Thyroid gland (tissue), 4 donors: ENCODE results near the gene CCNL1. TPM values are rescaled to one million over a fixed set of nuclear protein-coding genes. Genes with fewer than 3 reads are reported as not detected.

ENCODE experiments used
- DNase-seq, 2 donors: peaks; one replicate each; pipeline ENCODE4 v3.0.0-alpha.2; 2019
- H3K27ac ChIP-seq, 3 donors: fragments of 200-600 bp; sonication (generic); 1 replicate in 2 of 3; 2 replicates in 1 of 3; pipeline ENCODE4 v1.5.1; 2016 to 2019; ENCODE audit warnings: mild to moderate bottlenecking in 1 of 3, moderate library complexity in 1 of 3
- H3K27me3 ChIP-seq: fragments of 200-600 bp; sonication (generic); one replicate; pipeline ENCODE4 v1.5.1; 2019
- H3K36me3 ChIP-seq, 2 donors: fragments of 200-600 bp; sonication (generic); one replicate each; pipeline ENCODE4 v1.5.1; 2016 to 2019
- H3K4me1 ChIP-seq, 2 donors: fragments of 200-600 bp; sonication (generic); one replicate each; pipeline ENCODE4 v1.5.1; 2017 to 2019
- H3K4me3 ChIP-seq, 3 donors: fragments of 200-600 bp; sonication (generic); replicated peaks in 1 of 3; 1 replicate in 2 of 3; 2 replicates in 1 of 3; pipeline ENCODE4 v1.5.1; 2016; ENCODE audit warnings: mild to moderate bottlenecking in 1 of 3
- H3K9me3 ChIP-seq: fragments of 200-600 bp; sonication (generic); one replicate; pipeline ENCODE4 v1.5.1; 2017
- CTCF ChIP-seq, 6 experiments: fragments of 200-600 bp in 3 of 6; fragments of 450-650 bp in 3 of 6; sonication (generic) in 3 of 6; IDR thresholded peaks; one replicate each; pipeline ENCODE4 v1.5.1; 2016 to 2019; ENCODE audit warnings: antibody characterized with exemption in 6 of 6, mild to moderate bottlenecking in 2 of 6, inconsistent platforms in 1 of 6, moderate library complexity in 1 of 6
- POLR2A ChIP-seq, 2 donors: fragments of 450-650 bp; IDR thresholded peaks; one replicate each; pipeline ENCODE4 v1.6.1; 2017; ENCODE audit warnings: antibody characterized with exemption in 2 of 2, mild to moderate bottlenecking in 2 of 2, moderate library complexity in 1 of 2
- WGBS, 2 donors: methylation state at CpG; one replicate each; pipeline ENCODE4 v1.1.5; 2017; 5-methylcytosine and 5-hydroxymethylcytosine counted together
- intact Hi-C: fragments of 100-400 bp; cut with DNase I; formaldehyde crosslinking; loops from one replicate; pipeline ENCODE4 v1.15.1; 2023
- total RNA-seq, 4 donors: library from RNA; depleted of rRNA; stranded (reverse); fragments of >200 nt; gene quantifications; one replicate each; pipeline ENCODE4 v1.2.3, GENCODE V29; 2016

Gene CCNL1
- total RNA-seq, 4 donors from 2014 or later = 142 to 375 (median 227) TPM

GRCh38 chr3:157151627-157152026, 8.3 kb downstream of the CCNL1 start:
- Histone ChIP-seq H3K9me3 (no peaks in the 10 kb centered on the region), H3K4me3 (no peak overlapping the region), H3K4me1 (peaks cover 20 to 28% of the 10 kb centered on the region in 2 donors), H3K27ac (no peak overlapping the region), H3K27me3 (no peaks in the 10 kb centered on the region), H3K36me3 (peaks cover 72 to 79% of the 10 kb centered on the region in 2 donors)
- no peak for DNase-seq
- WGBS, 2 donors = 80 to 85% methylated on average over 2 of the region's 2 CpGs
- no peak for TF ChIP-seq POLR2A (IDR thresholded peaks at IDR 0.05)
- TF ChIP-seq CTCF (IDR thresholded peaks at IDR 0.05) = no peak
- intact Hi-C loops = no loop called here

GRCh38 chr3:157151151-157151550, 8.8 kb downstream of the CCNL1 start:
- Histone ChIP-seq H3K27ac (no peak overlapping the region), H3K36me3 (peaks cover 70 to 79% of the 10 kb centered on the region in 2 donors), H3K4me3 (no peak overlapping the region), H3K9me3 (no peaks in the 10 kb centered on the region), H3K4me1 (peaks cover 16 to 23% of the 10 kb centered on the region in 2 donors), H3K27me3 (no peaks in the 10 kb centered on the region)
- intact Hi-C loops = no loop called here
- TF ChIP-seq POLR2A (IDR thresholded peaks at IDR 0.05) (no peak), CTCF (IDR thresholded peaks at IDR 0.05) (no peak)
- DNase-seq = no peak
- 98 to 100% methylated on average over 1 of the region's 1 CpG for whole genome bisulfite sequencing, 2 donors

GRCh38 chr3:157149136-157149696, 10.7 kb downstream of the CCNL1 start:
- DNase-seq = no peak
- Histone ChIP-seq H3K9me3 (no peaks in the 10 kb centered on the region), H3K4me1 (peaks cover 0 to 4% of the 10 kb centered on the region in 2 donors), H3K36me3 (peaks cover 76 to 89% of the 10 kb centered on the region in 2 donors), H3K27me3 (no peaks in the 10 kb centered on the region), H3K4me3 (no peak overlapping the region), H3K27ac (no peak overlapping the region)
- intact Hi-C loops = no loop called here
- 95 to 97% methylated on average over 5 of the region's 5 CpGs for WGBS, 2 donors
- TF ChIP-seq CTCF (IDR thresholded peaks at IDR 0.05) (no peak), POLR2A (IDR thresholded peaks at IDR 0.05) (no peak)

GRCh38 chr3:157148196-157148889, 11.6 kb downstream of the CCNL1 start:
- H3K4me3 ChIP-seq = no peak overlapping the region
- no peak for TF ChIP-seq CTCF (IDR thresholded peaks at IDR 0.05)
- no peak for TF ChIP-seq POLR2A (IDR thresholded peaks at IDR 0.05)
- no peaks in the 10 kb centered on the region for H3K27me3 ChIP-seq
- no peaks in the 10 kb centered on the region for H3K9me3 ChIP-seq
- peaks cover 81 to 87% of the 10 kb centered on the region in 2 donors for H3K36me3 ChIP-seq
- no peak for DNase-seq
- H3K4me1 ChIP-seq = no peaks in the 10 kb centered on the region
- no peak overlapping the region for H3K27ac ChIP-seq
- WGBS, 2 donors = 93 to 95% methylated on average over 15 of the region's 15 CpGs
- intact Hi-C loops = no loop called here

- Histone ChIP-seq H3K36me3 (peaks cover 71 to 76% of the 10 kb centered on the region in 2 donors), H3K4me1 (no peaks in the 10 kb centered on the region), H3K4me3 (no peak overlapping the region), H3K27me3 (no peaks in the 10 kb centered on the region), H3K27ac (no peak overlapping the region), H3K9me3 (no peaks in the 10 kb centered on the region)
- TF ChIP-seq CTCF (IDR thresholded peaks at IDR 0.05) (no peak), POLR2A (IDR thresholded peaks at IDR 0.05) (no peak)
- DNase-seq = no peak
- intact Hi-C loops = no loop called here
- whole genome bisulfite sequencing, 2 donors = 96 to 98% methylated on average over 5 of the region's 5 CpGs
These were observed 12.7 kb downstream of the CCNL1 start for GRCh38 chr3:157147099-157147803.
